ENCODE results near the gene FANCC.

- TF ChIP-seq, protein P1, sequence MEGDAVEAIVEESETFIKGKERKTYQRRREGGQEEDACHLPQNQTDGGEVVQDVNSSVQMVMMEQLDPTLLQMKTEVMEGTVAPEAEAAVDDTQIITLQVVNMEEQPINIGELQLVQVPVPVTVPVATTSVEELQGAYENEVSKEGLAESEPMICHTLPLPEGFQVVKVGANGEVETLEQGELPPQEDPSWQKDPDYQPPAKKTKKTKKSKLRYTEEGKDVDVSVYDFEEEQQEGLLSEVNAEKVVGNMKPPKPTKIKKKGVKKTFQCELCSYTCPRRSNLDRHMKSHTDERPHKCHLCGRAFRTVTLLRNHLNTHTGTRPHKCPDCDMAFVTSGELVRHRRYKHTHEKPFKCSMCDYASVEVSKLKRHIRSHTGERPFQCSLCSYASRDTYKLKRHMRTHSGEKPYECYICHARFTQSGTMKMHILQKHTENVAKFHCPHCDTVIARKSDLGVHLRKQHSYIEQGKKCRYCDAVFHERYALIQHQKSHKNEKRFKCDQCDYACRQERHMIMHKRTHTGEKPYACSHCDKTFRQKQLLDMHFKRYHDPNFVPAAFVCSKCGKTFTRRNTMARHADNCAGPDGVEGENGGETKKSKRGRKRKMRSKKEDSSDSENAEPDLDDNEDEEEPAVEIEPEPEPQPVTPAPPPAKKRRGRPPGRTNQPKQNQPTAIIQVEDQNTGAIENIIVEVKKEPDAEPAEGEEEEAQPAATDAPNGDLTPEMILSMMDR (IDR thresholded peaks at IDR 0.05), result no peak
- no peak for TF ChIP-seq POLR2A (IDR thresholded peaks at IDR 0.05)
These were observed 162.3 kb downstream of the FANCC start for GRCh38 chr9:95155220-95155619.

Data from body of pancreas (tissue), 4 donors.